ENCODE measurements around the gene RBMS3.

GRCh38 chr3:29420106-29420505 is 139.2 kb downstream of the RBMS3 start:
- TF ChIP-seq CTCF (IDR thresholded peaks at IDR 0.05) (no peak), POLR2A (IDR thresholded peaks at IDR 0.05) (no peak), POLR2AphosphoS5 (IDR thresholded peaks at IDR 0.05) (no peak)
